ENCODE data around the gene XRCC1.

XRCC1 gene

GRCh38 chr19:43496960-43497359 is 78.4 kb downstream of the XRCC1 start:
- Histone ChIP-seq H3K36me3 (ENCODE audit: insufficient read depth, low read length) (no peaks in the 10 kb centered on the region), H3K9me3 (ENCODE audit: control insufficient read depth, insufficient read depth, low read length) (no peaks in the 10 kb centered on the region), H3K4me1 (ENCODE audit: insufficient read depth, low read length) (no peaks in the 10 kb centered on the region), H3K9ac (ENCODE audit: low read depth, low read length) (no peak overlapping the region)

GRCh38 chr19:43495082-43495481 is 80.2 kb downstream of the XRCC1 start:
- Histone ChIP-seq H3K9me3 (ENCODE audit: control insufficient read depth, insufficient read depth, low read length) (no peaks in the 10 kb centered on the region), H3K36me3 (ENCODE audit: insufficient read depth, low read length) (no peaks in the 10 kb centered on the region), H3K4me1 (ENCODE audit: insufficient read depth, low read length) (no peaks in the 10 kb centered on the region), H3K9ac (ENCODE audit: low read depth, low read length) (no peak overlapping the region)

All from ES-I3 (cell line).